H1 (cell line): Measurements from ENCODE around the gene POLR2C. TPM values are rescaled to one million over a fixed set of nuclear protein-coding genes. Genes with fewer than 3 reads are reported as not detected.
A peak's percentile ranks its signal among the peaks of the same experiment; 100 is the strongest.

Source experiments
- CTCF ChIA-PET: fragments of 300-600 bp; sonication (Branson Sonifier 250); formaldehyde crosslinking; loops from one replicate; lab custom pipeline; 2021; ENCODE audit not compliant: partially characterized antibody; lab: Charles Lee
- POLR2A ChIA-PET: fragments of 300-600 bp; sonication (Branson Sonifier 250); formaldehyde crosslinking; loops from one replicate; lab custom pipeline; 2021; ENCODE audit warnings: inconsistent platforms; ENCODE audit not compliant: partially characterized antibody; lab: Charles Lee
- DNase-seq, 2 experiments: peaks; one replicate each; pipeline versions ENCODE4 v3.0.0 to v3.0.0-alpha.2; 2010 to 2022; ENCODE audit warnings: low spot score in 2 of 2, low read depth in 1 of 2, mixed read lengths in 1 of 2
- FAIRE-seq: peaks from 2 replicates; lab custom pipeline; 2011; peaks lifted over from hg19 to GRCh38; lab: Jason Lieb, UNC
- H2AFZ ChIP-seq: 2 replicates; pipeline ENCODE4 v1.8.1; 2012; ENCODE audit warnings: low read length, inconsistent platforms
- H2AK5ac ChIP-seq: 2 replicates; pipeline ENCODE4 v1.6.1; 2013; ENCODE audit warnings: low read depth, low read length
- H2BK120ac ChIP-seq: replicated peaks from 2 replicates; pipeline ENCODE3; 2013; ENCODE audit warnings: low read depth, low read length, inconsistent platforms
- H2BK12ac ChIP-seq: 2 replicates; pipeline ENCODE4 v1.6.1; 2013; ENCODE audit warnings: low read depth, low read length
- H2BK15ac ChIP-seq: 2 replicates; pipeline ENCODE4 v1.6.1; 2013; ENCODE audit warnings: low read length
- H2BK20ac ChIP-seq: 2 replicates; pipeline ENCODE4 v1.6.1; 2013; ENCODE audit warnings: low read length
- H2BK5ac ChIP-seq: 2 replicates; pipeline ENCODE4 v1.6.1; 2013; ENCODE audit warnings: low read depth, low read length
- H3K14ac ChIP-seq: 2 replicates; pipeline ENCODE4 v1.6.1; 2013; ENCODE audit warnings: inconsistent platforms; ENCODE audit not compliant: insufficient read length
- H3K18ac ChIP-seq: 2 replicates; pipeline ENCODE4 v1.6.1; 2013; ENCODE audit warnings: low read length; ENCODE audit errors: extremely low read depth
- H3K23ac ChIP-seq: 2 replicates; pipeline ENCODE4 v1.6.1; 2013; ENCODE audit warnings: inconsistent platforms; ENCODE audit not compliant: insufficient read length
- H3K23me2 ChIP-seq: 2 replicates; pipeline ENCODE4 v1.6.1; 2013; ENCODE audit warnings: low read depth, low read length
- H3K27ac ChIP-seq: 2 replicates; pipeline ENCODE4 v1.6.1; 2011; ENCODE audit warnings: low read depth, low read length, inconsistent platforms
- H3K27me3 ChIP-seq, 4 experiments: replicated peaks in 1 of 4; 1 replicate in 1 of 4; 2 replicates in 3 of 4; pipeline versions ENCODE4 v1.6.1 to v1.8.1; 2011 to 2013; ENCODE audit warnings: low read length in 3 of 4, mild to moderate bottlenecking in 3 of 4, inconsistent platforms in 2 of 4, mixed read lengths in 2 of 4, moderate library complexity in 1 of 4; ENCODE audit not compliant: control insufficient read depth in 3 of 4, insufficient read depth in 3 of 4; ENCODE audit errors: extremely low read depth in 1 of 4
- H3K36me3 ChIP-seq, 4 experiments: 2 replicates each; pipeline versions ENCODE4 v1.6.1 to v1.8.1; 2011 to 2013; ENCODE audit warnings: mild to moderate bottlenecking in 4 of 4, low read length in 3 of 4, moderate library complexity in 2 of 4, control low read depth in 1 of 4, inconsistent platforms in 1 of 4; ENCODE audit not compliant: insufficient read depth in 4 of 4, control insufficient read depth in 2 of 4
- H3K4ac ChIP-seq: replicated peaks from 2 replicates; pipeline ENCODE3; 2013; ENCODE audit warnings: low read length, low read depth, mixed read lengths, inconsistent platforms; ENCODE audit not compliant: insufficient read length
- H3K4me1 ChIP-seq, 4 experiments: replicated peaks in 1 of 4; 1 replicate in 1 of 4; 2 replicates in 3 of 4; pipeline versions ENCODE4 v1.6.1 to v1.8.1; 2011 to 2013; ENCODE audit warnings: low read length in 3 of 4, inconsistent platforms in 2 of 4, mixed read lengths in 1 of 4; ENCODE audit not compliant: insufficient read depth in 4 of 4, control insufficient read depth in 3 of 4
- H3K4me2 ChIP-seq, 2 experiments: 2 replicates each; pipeline versions ENCODE4 v1.6.1 to v1.8.1; 2011 to 2013; ENCODE audit warnings: low read depth in 2 of 2, low read length in 2 of 2, control low read depth in 1 of 2, inconsistent platforms in 1 of 2, mild to moderate bottlenecking in 1 of 2; ENCODE audit not compliant: insufficient read depth in 1 of 2
- H3K4me3 ChIP-seq, 4 experiments: fragments of 200-600, 300-600 bp in 1 of 4; sonication (generic), shearing (Covaris generic), sonication (Bioruptor Twin) in 1 of 4; 2 replicates each; pipeline versions ENCODE4 v1.5.1 to v1.8.1; 2011 to 2016; ENCODE audit warnings: low read length in 4 of 4, low read depth in 3 of 4, control low read depth in 2 of 4, inconsistent platforms in 2 of 4, mild to moderate bottlenecking in 2 of 4, mixed read lengths in 1 of 4, moderate library complexity in 1 of 4; ENCODE audit not compliant: insufficient read depth in 2 of 4; ENCODE audit errors: extremely low read depth in 1 of 4
- H3K56ac ChIP-seq: replicated peaks from 2 replicates; pipeline ENCODE3; 2013; ENCODE audit warnings: low read depth, mild to moderate bottlenecking, mixed read lengths, low read length, inconsistent platforms; ENCODE audit not compliant: insufficient read length
- H3K79me1 ChIP-seq: 2 replicates; pipeline ENCODE4 v1.6.1; 2013; ENCODE audit warnings: low read depth, low read length, control low read depth
- H3K79me2 ChIP-seq, 2 experiments: 2 replicates each; pipeline versions ENCODE4 v1.6.1 to v1.8.1; 2012 to 2013; ENCODE audit warnings: low read length in 2 of 2, mild to moderate bottlenecking in 2 of 2, inconsistent platforms in 1 of 2; ENCODE audit not compliant: insufficient read depth in 2 of 2, control insufficient read depth in 1 of 2
- H3K9ac ChIP-seq, 4 experiments: replicated peaks in 1 of 4; 1 replicate in 1 of 4; 2 replicates in 3 of 4; pipeline versions ENCODE4 v1.6.1 to v1.8.1; 2011 to 2013; ENCODE audit warnings: low read depth in 3 of 4, low read length in 3 of 4, control low read depth in 2 of 4, mild to moderate bottlenecking in 2 of 4, moderate library complexity in 2 of 4, inconsistent platforms in 1 of 4; ENCODE audit errors: extremely low read depth in 1 of 4
- H3K9me3 ChIP-seq, 2 experiments: 2 replicates each; pipeline versions ENCODE4 v1.6.1 to v1.8.1; 2012 to 2013; ENCODE audit warnings: mild to moderate bottlenecking in 2 of 2, moderate library complexity in 2 of 2, control low read depth in 1 of 2, inconsistent platforms in 1 of 2, low read depth in 1 of 2, low read length in 1 of 2, mixed read lengths in 1 of 2; ENCODE audit not compliant: insufficient read depth in 2 of 2
- H4K20me1 ChIP-seq, 2 experiments: replicated peaks in 1 of 2; 2 replicates each; pipeline versions ENCODE3 to v1.8.1; 2011 to 2013; ENCODE audit warnings: inconsistent platforms in 2 of 2, low read length in 2 of 2, mild to moderate bottlenecking in 1 of 2; ENCODE audit not compliant: insufficient read depth in 2 of 2, control insufficient read depth in 1 of 2
- H4K5ac ChIP-seq: 2 replicates; pipeline ENCODE4 v1.6.1; 2013; ENCODE audit warnings: low read length, low read depth, mixed read lengths, inconsistent platforms; ENCODE audit not compliant: insufficient read length
- H4K8ac ChIP-seq: 2 replicates; pipeline ENCODE4 v1.8.0; 2013; ENCODE audit warnings: mild to moderate bottlenecking, moderate library complexity, low read length, inconsistent platforms; ENCODE audit not compliant: insufficient read depth; ENCODE audit errors: extremely low read depth
- H4K91ac ChIP-seq: replicated peaks from 2 replicates; pipeline ENCODE3; 2013; ENCODE audit warnings: low read length, mixed read lengths, inconsistent platforms; ENCODE audit not compliant: insufficient read length
- BRCA1 ChIP-seq: IDR thresholded peaks from 2 replicates; pipeline ENCODE4 v1.6.1; 2012; ENCODE audit warnings: low read depth, low read length, improper control_type of control experiment
- CTBP2 ChIP-seq: IDR thresholded peaks from 2 replicates; pipeline ENCODE4 v1.7.0; 2011; ENCODE audit warnings: borderline replicate concordance, mild to moderate bottlenecking, moderate library complexity, mixed read lengths, low read length; ENCODE audit not compliant: insufficient read depth, insufficient read length
- KDM5A ChIP-seq: fragments of 200-600 bp; IDR thresholded peaks from 2 replicates; pipeline ENCODE4 v1.7.1; 2012; ENCODE audit warnings: mild to moderate bottlenecking, low read length, inconsistent platforms, mixed read lengths
- POU5F1 ChIP-seq: IDR thresholded peaks from 2 replicates; pipeline ENCODE4 v1.6.1; 2011; ENCODE audit warnings: low read depth, mild to moderate bottlenecking, low read length, moderate library complexity
- WGBS, 2 experiments: shearing (Covaris generic) in 1 of 2; methylation state at CpG; one replicate each; pipeline versions ENCODE4 v1.1.6 to v1.1.7; 2013 to 2015; ENCODE audit warnings: low lambda C conversion rate in 2 of 2, mixed read lengths in 2 of 2, inconsistent platforms in 1 of 2, low coverage in 1 of 2, missing lambda C conversion rate in 1 of 2; ENCODE audit not compliant: insufficient replicate concordance in 2 of 2, insufficient coverage in 1 of 2, insufficient read length in 1 of 2; ENCODE audit errors: extremely low coverage in 1 of 2, missing lambda C conversion rate in 1 of 2; 5-methylcytosine and 5-hydroxymethylcytosine counted together
- polyA plus RNA-seq, 7 experiments: library from polyadenylated mRNA; depleted of rRNA in 3 of 7; stranded (reverse) in 5 of 7; unstranded in 2 of 7; fragments of >200 nt in 5 of 7; fragments of 200-250 nt in 2 of 7; gene quantifications; 1 replicate in 5 of 7; 2 replicates in 1 of 7; 4 replicates in 1 of 7; pipeline versions ENCODE4 v1.2.1 to v1.2.3, GENCODE V29; 2011 to 2013; ENCODE audit warnings: missing spikeins in 2 of 7, mixed read lengths in 2 of 7
- total RNA-seq: library from RNA; stranded (reverse); fragmentation: NEBNext Ultra II Directional; extraction: Animal tissue kit (Norgen Biotek cat#: 25700); gene quantifications from 2 replicates; pipeline ENCODE4 v1.2.1, GENCODE V29; 2021

Gene POLR2C
- total and polyA plus RNA-seq, 2 of the 8 experiments (the other 6 are each of a cell fraction or from before 2014, with no cell fraction given) = 72.5 to 132 TPM

DNA sequence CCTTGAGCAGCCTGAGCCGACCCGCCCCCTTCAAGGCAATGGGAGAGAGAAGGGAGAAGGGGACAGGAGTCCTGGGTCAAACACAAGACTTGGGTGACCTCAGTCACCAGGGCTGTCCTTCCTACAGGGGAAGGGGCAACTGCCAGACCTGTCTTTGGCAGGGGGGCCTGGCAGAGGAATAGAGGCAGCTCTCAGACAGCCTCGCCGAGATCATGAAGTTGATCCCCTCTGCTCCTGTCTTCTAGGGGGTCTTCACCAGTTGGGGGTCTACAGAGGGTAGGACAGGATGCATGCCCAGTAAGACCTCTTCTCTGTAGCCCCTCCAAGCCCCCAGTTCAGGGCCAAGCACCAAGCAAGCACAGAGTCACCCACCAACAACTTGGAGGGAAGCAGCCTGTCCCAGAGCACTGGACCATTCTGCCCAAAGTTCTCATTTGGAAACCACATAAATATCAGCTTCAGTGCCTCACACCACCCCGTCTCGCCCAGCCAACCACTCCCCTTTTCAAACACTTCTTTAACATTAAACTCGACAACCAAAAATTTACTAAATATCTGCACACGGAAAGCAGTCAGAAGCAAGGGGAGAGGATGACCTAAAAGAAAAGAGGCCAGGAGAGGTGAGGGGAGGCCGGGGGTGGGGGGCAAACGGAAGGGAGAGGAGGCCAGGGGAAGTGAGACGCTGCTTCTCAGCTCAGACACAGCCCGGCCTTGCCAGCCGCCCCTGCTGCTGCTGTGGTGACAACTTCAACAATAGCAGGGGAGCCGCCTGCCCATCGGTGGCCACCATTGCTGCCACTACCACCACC, 16.1 kb downstream of the POLR2C start:
- no peak overlapping the region for H2BK120ac ChIP-seq
- TF ChIP-seq KDM5A (no peak), CTBP2 (peak; percentile 0), BRCA1 (no peak), POU5F1 (no peak)
- TF ChIP-seq, all 59 proteins: peak for 1
- peaks cover 1 to 2% of the 10 kb centered on the region in 2 experiments for H4K20me1 ChIP-seq
- no peaks in the 10 kb centered on the region; a peak in 1 of 7 replicates for H3K27me3 ChIP-seq
- H3K4ac ChIP-seq = no peak overlapping the region
- FAIRE-seq (no peak), DNase-seq (no peak)
- H2BK5ac ChIP-seq = peak overlapping the region; percentile 21; the same call in 1 of the 2 replicates
- peaks cover 8% of the 10 kb centered on the region; the same call in 1 of the 2 replicates for H3K23me2 ChIP-seq
- no peak overlapping the region for H2BK20ac ChIP-seq
- ChIA-PET CTCF (interaction anchor here (0.9 to 15.0 kb wide), 10 partner anchors 11 to 98 kb away, joined by 3 to 210 read pairs (median 5); partner anchors contain the start of gene POLR2C), POLR2A (interaction anchor here (0.9 to 10.3 kb wide), 5 partner anchors 8 to 50 kb away, joined by 4 to 67 read pairs (median 6); no protein-coding TSS in a partner anchor)
- H3K79me2 ChIP-seq = no peaks in the 10 kb centered on the region
- H3K4me2 ChIP-seq = peak overlapping the region; percentile 59 to 69
- no peak overlapping the region for H2AFZ ChIP-seq
- no peak overlapping the region for H3K9ac ChIP-seq
- H3K9me3 ChIP-seq = no peaks in the 10 kb centered on the region
- peaks cover 0 to 4% (median 2%) of the 10 kb centered on the region in 4 experiments; a peak in 3 of 8 replicates for H3K36me3 ChIP-seq
- peak overlapping the region; percentile 40 to 57 (median 50) for H3K4me3 ChIP-seq
- no peak overlapping the region; the same call in 1 of the 2 replicates for H4K8ac ChIP-seq
- peaks cover 5 to 47% (median 32%) of the 10 kb centered on the region in 4 experiments for H3K4me1 ChIP-seq
- H2BK12ac ChIP-seq = peak overlapping the region; percentile 55; the same call in 1 of the 2 replicates
- H3K27ac ChIP-seq = no peak overlapping the region
- no peak overlapping the region for H3K56ac ChIP-seq
- H4K91ac ChIP-seq = no peak overlapping the region
- H4K5ac ChIP-seq = no peak overlapping the region
- H3K18ac ChIP-seq = no peak overlapping the region; the same call in 1 of the 2 replicates
- H2AK5ac ChIP-seq = peak overlapping the region; percentile 61; the same call in 1 of the 2 replicates
- 0 out of 2 replicates have a peak, but pooled peaks cover 3% of the 10 kb centered on the region for H3K79me1 ChIP-seq
- no peak overlapping the region for H3K23ac ChIP-seq
- peak overlapping the region; percentile 72; the same call in 1 of the 2 replicates for H2BK15ac ChIP-seq
- no peak overlapping the region for H3K14ac ChIP-seq
- 77 to 100% methylated on average over 3 to 7 of the region's 15 CpGs for WGBS, 2 experiments
